HG03064 (cell line): ENCODE measurements around the gene SESN1.

Experiments used
- ATAC-seq: cut with Tn5 transposase; IDR thresholded peaks from one replicate; pipeline ENCODE4 v1.9.1; 2021; ENCODE audit warnings: low read depth; ENCODE audit not compliant: unreplicated experiment

The SESN1 gene

DNA sequence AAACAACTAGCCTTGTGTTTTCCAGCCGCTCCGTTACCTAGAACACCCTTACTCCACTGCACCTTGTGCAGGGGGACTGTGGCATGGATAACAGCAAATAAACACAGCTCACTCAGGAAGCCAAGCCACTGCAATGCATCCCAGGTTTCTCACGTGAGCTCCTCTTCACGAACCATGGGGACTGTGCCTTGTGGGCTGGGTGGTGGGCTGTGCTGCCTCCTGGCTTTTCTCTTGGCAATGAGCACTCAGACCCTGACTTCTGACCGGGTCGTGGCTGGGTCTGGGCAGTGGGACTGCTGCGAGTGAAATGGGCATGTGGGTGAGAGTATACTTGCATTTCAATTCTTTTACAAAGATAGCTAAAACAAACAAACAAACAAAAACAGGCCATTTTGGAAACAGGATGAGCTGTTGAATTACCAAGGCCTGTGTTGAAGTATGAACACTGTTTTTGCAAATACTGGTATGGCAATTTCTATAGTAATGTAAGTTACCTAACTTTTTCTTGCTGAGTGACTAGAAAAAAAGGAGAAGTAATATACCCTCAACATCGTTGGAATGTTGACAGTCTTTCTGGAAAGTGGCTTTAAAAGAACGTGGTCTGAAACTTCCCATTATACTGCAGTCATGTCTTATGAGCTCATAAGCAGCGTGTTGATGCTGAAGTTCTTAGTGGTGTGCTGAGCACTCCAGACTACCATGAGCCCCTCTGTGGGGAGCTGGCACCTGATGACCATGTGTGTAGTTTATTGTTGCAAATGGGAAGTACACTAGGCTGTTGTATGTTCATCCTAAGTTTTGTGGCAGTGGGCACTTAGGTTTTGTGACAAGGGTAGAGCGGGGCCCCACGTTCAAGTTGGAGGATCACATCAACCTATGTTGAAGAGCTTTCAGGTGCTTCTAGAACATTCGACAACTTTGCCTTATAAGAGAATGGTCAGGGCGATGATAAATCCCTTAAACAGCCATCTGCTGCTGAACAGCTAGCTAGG, 126.0 kb downstream of the SESN1 start:
- no peak for ATAC-seq

DNA sequence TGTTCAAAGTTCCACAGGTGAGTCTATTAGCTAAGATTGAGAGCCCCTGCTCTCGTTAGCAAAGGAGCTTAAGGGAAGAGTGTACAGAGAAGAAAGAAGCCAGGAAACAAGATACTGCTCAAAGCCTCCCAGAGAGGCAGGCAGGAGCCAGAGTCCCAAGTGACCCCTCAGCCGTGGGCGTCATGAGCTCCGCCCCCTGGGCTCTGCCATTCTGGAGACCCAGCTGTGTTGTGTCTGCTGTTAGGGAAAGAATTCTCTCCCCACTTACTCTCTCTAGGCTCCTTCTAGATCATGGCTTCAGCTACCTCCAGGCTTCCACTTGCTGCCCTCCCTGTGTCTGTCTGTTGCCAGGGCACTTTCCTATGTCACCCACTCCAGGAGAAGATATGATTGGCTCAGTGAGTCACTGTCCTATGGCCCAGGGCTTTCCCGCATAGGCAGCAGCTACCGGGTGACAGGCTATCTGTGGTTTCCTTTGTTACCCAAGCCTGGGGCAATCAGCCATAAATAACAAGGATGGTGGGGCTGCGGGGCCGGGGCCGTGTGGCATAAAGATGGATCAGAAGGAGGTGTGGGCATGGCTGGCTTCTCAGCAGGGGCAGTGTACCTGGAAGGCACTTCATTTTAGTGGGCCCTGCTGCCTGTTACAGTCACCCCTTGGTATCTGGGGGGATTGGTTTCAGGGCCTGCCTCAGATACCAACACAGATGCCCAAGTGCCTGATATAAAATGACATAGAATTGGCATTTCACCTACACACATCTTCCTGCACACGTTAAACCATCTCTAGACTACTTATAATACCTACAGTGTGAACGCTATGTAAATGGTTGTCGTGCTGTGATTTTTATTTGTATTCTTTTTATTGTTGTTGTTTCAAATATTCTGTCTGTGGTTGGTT, 127.5 kb downstream of the SESN1 start:
- ATAC-seq = no peak

DNA sequence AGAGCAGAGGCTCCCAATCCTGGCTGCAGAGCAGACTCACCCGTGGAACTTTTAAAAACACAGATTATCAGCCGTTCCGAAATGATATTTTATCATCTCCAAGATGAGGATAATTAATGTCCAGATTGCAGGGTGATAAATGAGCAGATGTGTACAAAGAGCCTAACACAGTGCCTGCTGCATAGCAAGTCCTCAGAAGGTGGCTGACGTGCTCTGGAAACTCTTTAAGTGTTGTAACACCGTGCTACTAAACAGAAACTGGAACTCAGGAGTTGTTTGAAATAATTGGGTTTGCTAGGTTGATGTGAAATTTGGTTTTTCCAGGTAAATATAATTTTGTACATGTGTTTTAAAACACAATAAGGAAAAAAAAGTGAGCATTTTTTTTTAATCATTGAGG, 128.4 kb downstream of the SESN1 start:
- no peak for ATAC-seq

DNA sequence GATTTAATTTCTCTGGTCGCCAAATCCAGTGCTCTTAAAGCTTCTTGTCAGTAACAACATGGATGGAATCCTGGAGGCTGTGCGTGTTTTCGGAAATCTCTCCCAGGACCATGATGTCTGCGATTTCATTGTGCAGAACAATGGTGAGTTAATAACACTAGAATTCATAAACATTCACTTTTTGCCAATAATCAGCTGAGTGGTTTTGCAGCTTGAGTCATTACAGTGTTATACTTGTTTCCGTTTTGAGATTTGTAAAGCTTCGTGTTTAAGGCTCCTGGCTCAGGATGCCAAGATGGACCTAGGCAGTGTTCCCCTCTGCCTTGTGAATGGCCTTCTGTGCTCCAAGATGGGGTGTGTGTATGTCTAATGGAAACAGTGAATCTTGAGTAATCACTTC, 132.7 kb downstream of the SESN1 start:
- ATAC-seq = no peak

DNA sequence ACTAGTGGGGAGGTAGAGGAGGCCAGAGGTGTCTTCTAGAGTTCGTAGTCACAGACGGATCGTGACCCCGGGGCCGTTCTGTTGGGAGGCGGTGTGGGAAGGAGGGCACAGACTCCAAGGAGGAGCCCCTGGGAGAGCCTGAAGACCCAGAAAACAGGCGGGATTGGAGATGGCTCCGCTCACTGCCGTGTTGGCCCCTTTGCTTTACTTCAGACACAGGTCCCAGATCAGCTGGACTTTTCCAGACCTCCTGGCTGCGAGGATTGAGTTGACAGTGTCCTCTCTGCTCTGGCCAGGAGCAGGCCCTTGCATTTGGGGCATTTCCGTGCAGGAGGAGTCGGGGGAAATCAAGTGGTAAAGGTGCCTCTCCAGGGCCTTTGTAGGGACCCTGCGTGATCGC, 133.6 kb downstream of the SESN1 start:
- no peak for ATAC-seq

DNA sequence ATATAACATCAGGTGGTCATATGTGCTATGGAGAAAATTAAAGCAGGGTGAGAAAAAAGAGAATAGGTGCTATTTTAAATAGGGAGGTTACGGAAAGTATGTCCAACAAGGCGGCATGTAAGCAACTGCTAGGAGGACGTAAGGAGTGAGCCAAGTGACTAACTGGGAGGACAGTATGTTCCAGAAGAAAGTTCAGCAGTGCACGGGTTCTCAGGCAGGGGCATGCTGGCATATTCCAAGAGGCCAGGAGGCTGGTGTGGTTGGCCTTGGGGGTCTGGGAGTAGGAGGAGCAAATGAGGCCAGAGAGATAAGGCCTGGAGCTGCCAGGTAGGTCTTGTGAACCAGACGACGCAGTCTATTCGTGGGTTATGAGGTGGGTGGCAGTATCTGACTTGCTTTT, 134.0 kb downstream of the SESN1 start:
- ATAC-seq = no peak

DNA sequence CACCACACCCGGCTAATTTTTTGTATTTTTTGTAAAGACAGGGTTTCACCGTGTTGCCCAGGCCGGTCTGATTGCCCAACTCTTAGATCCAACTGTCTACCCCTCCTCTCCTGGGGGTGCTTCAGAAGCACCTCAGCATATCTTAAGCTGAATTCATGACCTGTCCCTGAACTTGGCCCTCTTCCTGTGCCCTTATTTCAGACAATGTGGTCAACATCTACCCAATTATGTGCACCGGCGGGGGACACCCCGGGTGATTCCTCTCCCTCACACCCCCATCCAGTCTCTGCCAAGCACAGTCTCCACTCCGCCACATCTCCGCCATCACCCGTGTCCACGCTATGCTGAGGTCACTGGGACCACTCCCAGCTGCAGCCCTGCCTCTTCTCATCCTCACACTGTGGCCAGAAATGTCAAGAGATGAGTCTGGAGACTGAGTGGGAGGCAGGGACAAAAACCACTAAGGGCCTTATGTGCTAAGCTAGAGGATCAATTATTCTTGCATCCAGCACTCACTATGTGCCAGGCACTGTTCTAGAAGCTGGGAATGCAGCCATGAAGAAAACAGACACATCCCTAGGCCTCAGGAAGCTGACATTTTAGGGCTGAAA, 134.6 kb downstream of the SESN1 start:
- ATAC-seq = no peak

DNA sequence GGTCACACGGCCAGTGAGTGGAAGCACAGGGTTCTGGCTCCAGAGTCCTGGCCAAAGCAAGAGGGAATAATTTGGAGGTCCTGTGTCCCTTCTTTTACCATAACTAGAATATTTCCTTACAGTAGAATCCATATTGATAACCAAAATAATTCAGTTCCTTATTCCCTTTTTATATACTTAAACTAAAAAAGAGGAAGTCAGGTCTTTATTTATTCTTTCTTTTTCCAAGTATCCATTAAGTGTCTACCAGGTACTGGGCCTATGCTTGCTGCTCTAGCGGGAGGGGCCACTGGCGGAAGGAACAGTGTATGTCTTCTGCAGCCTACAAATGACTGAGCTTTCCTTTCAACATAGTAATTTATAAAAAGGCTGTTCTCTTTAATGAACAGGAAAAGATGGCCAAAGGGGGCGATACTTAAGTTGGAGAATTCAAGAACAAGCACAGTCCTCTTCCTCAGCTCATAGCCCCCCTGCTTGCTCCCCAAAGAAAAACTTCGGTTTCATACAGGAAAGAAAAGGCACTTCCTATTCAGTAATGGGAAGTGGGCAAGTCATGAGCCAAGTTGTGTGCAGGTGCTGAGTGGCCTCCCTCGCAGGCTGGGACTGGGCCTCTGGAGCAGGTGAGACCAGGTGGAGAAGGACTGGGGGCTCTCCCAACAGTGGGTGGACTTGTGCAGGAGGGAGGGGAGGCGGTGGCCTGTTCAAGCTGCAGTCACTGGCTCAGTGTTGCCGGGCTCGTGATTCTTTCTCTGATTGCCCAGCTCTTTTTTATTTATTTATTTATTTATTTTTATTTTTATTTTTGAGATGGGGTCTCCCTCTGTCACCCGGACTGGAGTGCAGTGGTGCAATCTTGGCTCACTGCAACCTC, 135.5 kb downstream of the SESN1 start:
- no peak for ATAC-seq

DNA sequence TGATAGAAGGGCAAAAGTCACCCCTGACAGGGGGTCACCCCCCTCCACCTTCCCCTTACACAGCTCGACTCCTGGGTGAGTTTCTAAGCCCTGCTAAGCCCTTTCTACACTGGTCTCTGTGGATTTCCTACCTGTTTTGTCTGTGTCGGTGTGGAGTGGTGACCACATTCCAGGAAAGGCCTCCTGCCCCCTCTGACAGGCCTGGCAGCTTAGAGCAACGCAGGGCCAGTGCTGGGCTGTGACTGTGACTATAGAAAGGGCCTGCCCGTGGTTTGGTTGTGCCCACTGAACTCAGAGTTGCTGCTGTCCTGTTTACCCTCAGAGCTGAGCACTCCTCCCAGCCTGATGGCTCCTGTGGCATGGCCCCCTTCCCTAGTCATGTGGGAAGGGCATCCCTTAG, 137.4 kb downstream of the SESN1 start:
- no peak for ATAC-seq

DNA sequence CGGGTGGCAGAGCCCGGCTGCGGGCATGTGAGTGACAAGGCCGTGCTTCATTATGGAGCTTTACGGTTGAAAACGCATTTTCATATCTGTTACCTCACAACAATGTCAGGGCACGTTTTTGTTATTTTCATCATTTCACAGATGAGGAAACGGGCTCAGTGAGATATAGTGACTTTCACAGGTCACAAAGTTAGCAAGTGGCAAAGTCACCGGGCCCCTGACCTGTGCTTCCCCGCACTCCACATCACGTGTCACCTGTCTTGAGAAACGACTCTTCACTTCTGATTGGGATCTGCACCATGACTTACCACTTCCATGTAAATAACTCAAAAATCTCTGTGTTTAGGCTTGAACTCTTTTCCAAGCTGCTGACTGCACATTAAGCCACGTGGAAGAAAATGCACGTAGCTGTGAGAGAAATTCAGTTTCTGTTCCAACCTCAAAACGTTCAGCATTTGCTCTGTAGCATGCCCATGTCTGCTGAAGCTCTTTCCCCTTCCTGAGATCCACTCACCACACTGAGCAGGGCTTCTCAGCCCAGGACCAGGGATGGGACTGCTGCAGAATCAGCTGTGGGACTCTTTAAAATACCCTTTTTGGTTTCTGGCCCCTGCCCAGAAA, 139.2 kb downstream of the SESN1 start:
- ATAC-seq = no peak

DNA sequence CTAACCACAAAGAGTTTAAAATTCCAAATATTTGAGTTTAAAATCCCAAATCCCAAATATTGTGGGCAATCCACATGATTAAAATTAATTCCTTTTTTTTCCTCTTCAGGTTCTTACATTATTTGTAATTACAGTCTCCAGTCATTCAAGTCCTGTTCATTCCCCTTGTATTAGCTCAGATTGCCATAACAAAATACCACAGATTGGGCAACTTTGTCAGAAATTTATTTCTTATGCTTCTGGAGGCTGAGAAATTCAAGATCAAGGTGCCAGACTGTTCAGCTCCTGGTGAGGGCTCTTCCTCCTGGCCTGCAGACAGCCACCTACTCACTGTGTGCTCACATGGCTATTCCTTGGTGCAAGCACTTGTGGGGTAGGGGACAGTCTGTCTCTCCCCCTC, 141.0 kb downstream of the SESN1 start:
- no peak for ATAC-seq

DNA sequence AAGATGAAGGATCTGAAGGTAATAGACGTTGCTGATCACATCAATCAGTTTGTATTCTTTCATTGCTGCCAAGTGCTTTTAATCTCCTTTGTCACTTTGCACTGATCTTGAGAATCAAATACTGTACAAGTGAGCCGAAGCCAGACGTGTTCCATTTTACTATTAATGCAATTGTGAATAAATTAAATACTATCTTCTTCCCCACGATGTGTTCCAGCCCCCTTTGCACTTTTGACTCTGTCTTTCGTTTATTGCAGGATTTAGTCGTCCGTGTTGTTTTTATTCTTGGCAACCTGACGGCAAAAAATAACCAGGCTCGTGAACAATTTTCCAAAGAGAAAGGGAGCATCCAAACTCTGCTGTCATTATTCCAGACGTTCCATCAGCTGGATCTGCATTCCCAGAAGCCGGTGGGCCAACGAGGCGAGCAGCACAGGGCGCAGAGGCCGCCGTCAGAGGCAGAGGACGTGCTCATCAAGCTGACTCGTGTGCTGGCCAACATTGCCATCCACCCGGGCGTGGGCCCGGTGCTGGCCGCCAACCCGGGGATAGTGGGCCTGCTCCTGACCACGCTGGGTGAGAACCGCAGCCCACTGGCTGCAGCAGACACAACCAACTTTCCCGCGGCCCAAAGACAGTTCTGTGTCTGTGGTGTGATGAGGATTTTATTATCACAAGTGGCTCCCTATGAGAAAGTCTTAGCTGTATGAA, 141.7 kb downstream of the SESN1 start:
- no peak for ATAC-seq

DNA sequence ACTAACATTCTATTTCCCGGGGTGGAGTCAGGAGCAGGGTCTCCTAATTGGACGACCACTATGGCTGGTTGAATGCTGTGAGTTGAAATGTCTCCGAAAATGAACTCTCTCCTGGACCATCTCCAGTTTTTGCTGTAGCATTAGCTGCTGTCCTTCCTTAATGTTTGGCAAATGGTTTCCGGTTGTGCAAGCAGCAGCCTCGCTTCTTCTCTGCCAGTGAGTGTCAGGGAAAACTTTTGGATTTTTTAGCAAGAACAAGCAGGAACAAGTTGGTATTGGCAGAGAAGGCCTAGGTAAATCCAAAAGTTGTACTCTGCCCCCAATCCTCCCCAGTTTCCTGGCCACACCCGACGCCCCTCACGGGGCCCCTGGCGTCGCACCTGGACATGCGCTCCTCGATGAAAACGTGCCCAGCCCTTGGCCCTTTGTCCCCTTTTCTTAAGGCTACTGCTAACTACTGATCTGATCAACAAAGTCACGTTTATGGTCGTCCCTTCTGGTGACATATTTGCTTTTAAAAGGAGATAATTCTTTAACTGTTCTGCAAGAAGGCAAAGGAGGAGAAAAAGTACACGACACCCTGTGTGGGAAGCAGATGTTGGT, 143.2 kb downstream of the SESN1 start:
- ATAC-seq = no peak

DNA sequence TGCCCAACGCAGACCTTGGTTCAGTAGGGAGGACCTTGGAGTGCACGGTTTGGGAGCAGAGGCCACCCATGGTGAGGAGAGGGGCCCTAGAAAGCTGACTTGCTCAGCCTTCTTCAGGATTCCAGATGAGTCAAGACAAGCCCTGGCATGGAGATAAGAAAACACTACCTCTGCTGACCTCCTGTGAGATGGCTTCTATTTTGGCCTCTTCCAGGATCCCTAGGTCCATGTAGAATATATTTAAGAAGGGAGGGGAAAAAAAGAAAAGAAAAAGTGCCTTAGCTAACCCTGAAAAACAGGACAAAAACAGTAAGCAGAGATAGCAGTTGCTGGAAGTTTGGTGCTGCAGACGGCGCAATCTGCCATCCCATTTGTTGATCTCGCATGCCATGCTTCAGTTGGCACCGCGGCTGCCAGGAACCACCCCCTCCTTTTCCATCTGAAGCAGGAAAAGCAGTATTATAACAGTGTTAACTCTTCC, 146.4 kb downstream of the SESN1 start:
- no peak for ATAC-seq

DNA sequence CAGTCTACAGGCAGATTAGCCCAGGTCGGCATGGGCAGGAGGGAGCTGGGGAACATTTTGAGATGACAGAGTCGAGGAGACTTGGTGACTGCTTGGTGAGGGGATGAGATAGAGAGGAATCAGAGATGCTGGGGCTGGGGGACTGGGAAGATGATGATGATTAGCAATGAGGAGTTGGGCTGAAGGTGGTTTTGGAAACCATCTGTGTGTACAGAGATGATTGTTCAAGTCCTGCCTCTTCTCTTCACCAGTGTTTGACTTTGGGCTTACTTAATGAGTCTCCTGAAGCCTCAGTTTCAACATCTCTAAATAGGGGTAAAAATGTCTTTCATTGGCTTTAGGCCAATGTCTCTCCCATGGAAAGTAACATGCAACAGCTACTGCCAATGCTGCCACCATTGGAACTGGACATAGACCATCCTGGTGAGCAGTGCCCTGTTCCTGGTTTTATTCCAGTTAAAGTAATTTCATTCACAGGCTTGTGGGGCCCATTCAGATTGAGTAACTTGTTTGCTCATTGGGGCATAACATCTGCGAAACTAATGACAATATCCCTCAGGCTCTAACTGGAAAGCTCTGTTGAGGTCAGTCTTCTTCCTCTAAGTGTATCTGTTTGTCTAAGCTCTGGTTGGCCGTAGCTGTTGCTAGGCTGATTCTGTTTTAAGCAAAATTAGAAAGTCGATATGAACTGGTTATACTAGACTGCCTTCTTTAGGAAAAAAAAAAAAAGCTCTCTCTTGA, 147.4 kb downstream of the SESN1 start:
- ATAC-seq = no peak

DNA sequence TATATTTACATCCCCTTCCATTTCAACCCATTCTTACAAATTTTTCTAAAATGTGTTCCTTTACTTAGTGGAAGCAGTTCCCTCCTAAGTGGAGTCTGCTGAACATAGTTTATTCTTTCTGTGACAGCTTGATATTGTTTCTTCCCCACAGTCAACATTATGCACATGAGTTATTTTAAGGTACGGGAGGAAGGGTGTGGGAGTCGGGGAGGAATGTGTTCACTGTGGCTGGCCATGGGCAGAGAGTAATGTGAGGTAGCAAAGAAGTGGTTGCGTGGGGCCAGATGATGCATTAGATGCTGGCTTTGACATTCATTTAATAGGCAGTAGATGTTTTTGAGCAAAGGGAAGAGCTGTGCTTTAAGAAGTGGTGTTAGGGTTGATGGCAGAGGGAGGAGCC, 148.0 kb downstream of the SESN1 start:
- no peak for ATAC-seq

DNA sequence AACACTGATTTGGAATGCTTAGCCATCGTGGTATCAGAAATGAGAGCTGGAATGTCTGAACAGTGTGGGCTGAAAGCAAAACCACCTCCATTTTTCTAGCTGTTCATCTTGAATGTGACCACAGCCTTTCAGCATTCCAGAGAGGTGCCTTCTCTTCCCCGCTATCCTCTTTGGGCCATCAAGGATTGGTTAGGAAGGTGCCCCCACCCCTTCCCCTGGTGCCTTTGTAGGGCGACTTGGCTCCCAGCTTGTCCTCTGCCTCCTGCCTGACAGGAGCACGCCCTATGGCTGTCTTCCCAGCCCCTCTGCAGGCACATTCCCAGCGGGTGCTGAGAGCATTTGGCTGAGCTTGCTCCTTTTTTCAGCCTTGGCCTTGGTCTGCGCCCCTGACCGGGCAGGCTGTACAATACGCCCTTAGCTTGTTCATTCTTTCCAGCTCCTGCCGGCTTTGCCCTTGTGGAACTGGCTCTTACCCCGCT, 148.9 kb downstream of the SESN1 start:
- no peak for ATAC-seq
